EH (cell line): ENCODE measurements around the gene ZBTB17.
"Not testable (repeated sequence)": the region's sequence is repeated elsewhere in the genome, so short reads cannot be mapped to it uniquely, and the experiment has no call there.

ENCODE experiments used
- DNase-seq: peaks from one replicate; pipeline ENCODE4 v3.0.0-alpha.2; 2015; ENCODE audit warnings: low read depth

Gene ZBTB17

DNA sequence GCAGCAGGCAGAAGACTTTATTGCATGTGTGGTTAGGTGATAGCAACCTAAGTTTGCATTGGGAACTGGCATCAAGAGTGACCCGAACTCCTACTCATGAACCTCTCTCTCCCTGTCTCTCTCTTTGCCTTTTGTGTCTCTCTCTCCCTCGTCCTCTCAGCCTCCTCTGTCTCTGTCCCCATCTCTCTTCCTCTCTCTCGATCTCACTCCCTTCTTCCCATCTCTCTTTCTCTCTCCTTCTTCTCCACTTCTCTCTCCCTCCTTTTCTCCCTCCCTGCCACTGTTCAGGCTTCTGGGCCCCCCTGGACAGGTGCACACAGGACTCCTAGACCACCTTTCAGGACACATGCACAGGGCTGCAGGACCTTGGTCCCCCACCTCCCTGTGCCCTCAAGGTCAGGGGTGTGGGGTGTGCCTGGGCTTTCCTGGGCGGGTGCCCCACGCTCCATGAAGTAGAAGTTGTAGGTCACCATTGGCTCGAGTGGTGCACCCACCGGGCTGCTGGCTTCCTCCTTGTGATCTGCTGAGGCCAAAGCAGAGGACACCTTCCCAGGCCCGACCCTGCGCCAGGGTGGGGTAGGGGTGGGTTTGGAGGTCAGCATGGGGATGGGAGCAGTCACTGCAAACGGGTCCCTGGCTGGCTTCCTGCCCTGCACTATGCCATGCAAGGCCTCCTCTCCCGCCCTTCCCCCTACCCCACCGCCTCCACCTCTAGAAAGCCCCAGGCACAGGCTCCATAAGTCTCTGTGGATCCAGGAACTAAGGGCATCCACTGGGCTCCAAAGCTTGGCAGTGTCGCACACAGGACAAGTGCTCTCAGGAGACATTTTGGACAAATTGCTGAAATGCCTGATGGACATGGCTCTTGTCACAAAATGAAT, 13.2 kb upstream of the ZBTB17 start:
- DNase-seq = no peak

DNA sequence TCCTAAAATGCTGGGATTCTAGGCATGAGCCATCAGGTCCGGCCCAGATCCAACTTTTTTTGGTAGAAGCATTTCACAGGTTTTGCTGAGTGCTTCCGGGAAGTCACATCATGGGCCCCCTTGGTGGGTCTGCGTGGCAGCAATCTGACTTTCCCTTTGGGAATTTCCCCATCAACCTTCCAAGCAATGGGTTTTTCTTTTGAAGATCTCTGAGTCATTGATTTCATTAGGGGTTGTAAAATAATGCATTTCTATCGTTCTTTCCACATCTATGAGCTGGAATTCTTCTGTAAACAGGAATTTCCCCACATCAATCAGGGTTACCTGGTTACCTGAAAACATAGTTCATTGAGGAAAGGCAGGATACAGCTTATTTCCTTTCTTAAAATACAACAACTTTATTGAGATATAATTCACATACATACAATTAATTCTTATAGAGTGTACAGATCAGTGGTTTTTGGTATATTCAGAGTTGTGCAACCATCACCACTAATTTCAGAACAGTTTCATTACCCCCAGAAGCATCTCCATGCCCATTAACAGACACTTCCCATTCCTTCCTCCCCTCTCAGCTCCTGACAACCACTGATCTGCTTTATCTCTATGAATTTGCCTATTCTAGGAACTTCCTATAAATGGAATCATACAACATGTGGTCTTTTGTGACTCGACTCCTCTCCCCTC, 9.9 kb upstream of the ZBTB17 start:
- peak; percentile 43 for DNase-seq

DNA sequence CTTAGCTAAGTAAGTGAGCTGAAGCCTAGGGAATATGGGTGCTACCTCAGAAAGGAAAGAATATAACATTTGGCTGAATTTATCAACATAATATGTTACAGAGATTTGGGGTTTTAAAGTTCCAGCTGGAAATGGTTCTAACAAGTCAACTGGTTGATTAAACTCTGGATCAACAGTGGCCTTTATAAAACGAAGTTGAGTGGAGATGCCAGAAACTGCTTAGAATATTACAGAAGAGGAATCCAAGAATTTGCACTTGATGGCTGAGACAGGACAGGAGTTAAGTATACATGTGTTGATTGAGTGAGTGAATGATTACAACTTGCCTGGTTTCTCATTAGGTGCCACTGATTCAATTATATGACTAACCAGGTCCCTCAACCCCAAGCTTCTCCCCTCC, 7.4 kb upstream of the ZBTB17 start:
- no peak for DNase-seq

DNA sequence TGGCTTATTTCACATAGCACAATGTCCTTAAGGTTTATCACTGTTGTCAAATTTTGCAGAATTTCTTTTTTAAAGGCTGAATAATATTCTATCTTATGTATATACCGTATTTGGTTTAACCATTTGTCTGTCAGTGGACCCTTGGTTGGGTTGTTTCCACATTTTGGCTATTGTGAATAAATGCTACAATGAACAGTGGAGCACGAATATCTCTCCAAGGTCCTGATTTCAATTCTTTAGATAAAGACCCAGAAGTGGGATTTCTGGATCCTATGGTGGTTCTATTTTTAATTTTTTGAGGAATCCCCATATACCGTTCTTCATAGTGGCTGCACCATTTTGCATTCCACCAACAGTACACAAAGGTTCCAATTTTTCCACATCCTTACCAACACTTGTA, 5.8 kb upstream of the ZBTB17 start:
- no peak for DNase-seq

DNA sequence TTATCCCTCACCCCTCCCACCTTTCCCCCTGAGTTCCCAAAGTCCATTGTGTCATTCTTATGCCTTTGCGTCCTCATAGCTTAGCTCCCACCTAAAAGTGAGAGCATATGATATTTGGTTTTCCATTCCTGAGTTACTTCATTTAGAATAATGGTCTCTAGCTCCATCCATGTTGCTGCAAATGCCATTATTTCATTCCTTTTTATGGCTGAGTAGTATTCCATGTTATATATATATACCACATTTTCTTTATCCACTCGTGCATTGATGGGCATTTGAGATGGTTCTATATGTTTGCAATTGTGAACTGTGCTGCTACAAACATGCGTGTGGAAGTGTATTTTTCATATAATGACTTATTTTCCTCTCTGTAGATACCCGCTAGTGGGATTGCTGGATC, 2.0 kb upstream of the ZBTB17 start:
- not testable (repeated sequence) for DNase-seq

DNA sequence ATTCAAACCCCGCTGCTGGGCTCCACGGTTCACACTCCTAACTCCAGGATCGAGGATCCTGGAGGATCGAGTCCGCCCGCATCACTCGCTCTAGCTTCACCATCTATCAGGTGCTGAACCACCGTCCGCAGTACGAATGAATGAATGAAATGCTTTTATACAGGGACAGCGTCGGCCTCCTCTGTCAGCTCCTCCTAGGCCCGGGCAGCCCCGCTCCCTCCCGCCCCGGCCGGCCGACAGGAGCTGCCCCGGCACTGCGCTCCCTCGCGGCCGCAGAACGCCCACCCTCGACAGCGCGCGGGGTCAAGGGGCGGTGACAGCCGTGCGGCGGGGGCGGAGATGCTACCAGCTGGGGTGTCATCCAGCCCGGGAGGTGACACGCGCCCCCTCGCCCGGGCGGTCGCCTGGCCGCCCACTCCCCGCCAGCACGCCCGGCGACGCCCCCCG, 520 bp downstream of the ZBTB17 start:
- DNase-seq = peak; percentile 72

DNA sequence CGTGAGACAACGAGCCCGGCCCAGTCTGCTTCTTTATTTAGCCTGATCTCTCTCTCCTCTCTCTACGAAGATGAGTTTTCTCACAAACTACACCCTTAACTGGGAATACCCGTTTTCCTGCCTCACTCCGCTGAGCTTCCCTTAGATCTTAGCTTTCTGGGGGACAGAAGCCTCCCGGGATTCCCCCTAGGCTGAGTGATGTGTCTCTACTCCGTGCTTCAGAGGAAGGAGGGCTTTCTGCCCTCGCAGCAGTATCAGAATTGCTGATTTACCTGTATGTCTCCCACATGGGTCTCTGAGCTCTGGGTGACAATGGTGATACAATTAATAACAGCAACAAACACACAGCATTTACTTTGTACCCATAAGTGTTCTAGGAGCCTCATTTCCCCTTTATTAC, 1.0 kb downstream of the ZBTB17 start:
- DNase-seq = no peak

DNA sequence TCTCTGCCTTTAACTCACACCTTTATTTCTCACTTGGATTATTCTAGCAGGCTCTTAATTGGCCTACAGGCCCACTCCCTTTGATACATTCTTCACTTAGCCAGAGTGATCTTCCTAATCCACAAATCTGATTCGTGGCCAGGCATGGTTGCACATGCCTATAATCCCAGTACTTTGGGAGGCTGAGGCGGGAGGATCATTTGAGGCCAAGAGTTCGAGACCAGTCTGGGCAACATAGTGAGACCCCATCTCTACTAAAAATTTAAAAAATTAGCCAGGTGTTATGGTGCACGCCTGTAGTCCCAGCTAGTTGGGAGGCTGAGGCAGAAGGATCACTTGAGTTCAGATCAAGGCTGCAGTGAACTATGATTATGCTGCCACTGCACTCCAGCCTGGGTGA, 2.1 kb downstream of the ZBTB17 start:
- no peak for DNase-seq

DNA sequence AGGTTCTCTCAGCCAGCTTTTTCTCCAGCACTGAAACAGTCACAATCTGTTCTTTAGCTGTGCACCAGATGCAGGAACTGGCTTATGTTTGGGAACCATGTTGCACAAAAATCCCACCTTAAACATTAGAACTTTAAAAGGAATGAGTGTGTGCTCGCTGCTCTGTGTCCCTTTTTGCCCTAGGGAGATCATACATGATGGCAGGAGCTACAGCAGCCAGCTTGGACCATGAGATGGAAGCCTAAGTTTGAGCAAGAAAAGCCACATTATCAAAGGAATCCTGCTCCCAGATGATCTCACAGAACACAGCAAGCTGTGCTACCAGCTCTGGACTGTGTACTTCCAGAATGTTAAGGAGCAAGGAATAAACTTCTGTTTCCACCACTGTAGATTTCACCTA, 3.5 kb downstream of the ZBTB17 start:
- no peak for DNase-seq

DNA sequence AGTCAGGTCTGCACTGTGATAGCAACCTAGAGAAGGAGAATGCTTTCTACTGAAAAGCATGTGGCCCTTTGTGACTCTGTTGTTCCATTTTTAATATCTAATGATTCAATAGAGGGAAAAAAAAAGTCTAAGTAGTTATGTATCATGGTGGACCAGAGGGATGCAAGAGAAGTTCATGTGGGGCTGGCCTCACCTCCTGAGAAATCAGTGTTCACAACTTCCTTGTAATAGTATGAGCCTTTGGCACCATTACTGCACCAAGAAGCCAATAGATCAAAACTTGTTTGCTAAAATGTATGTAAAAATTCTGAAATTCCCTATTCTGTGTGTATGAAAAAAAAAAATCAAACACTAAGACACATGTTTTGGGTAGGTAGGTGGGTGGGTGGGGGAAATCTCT, 5.0 kb downstream of the ZBTB17 start:
- no peak for DNase-seq

DNA sequence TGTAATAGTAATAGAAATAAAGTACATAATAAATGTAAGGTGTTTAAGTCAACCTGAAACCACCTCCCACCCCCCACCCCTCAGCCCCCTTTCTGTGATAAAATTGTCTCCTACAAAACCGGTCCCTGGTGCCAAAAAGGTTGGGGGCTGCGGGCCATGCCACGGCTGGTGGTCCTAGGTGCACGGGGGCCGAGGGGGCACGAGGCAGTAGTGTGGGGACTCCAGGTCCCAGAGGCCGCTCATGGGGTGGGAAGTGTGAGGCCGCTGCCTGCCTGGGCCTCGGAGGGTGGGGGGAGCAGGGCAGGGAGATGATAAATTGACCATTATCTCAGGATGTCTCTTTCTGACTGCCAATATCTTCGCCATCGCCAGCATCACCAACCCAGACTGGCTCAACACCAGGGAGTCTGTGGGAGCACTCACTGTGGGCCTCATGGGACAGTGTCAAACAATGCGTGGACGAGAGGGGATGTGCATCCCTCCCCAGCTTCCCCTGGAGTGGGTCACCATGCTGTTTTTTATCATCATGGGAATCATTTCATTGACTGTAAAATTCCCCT, 6.5 kb downstream of the ZBTB17 start:
- DNase-seq = no peak

DNA sequence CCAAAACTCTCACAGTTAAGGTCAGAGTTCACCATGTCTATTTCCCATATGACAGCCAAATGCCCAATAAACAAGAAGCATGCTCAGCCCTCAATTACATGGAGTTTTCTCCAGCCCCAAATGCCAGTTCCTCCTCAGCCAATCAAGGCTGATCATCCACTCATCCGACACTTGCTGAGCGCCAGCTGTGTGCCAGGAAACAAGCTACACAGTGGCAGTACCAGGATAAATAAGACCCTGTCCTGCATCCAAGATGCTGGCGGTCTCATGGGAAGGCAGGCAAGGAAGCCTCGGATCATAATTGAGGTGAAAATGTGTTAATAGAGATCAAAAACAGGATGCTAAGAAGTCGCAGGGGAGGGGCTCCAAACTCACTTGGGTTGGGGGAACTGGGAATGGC, 7.7 kb downstream of the ZBTB17 start:
- no peak for DNase-seq

DNA sequence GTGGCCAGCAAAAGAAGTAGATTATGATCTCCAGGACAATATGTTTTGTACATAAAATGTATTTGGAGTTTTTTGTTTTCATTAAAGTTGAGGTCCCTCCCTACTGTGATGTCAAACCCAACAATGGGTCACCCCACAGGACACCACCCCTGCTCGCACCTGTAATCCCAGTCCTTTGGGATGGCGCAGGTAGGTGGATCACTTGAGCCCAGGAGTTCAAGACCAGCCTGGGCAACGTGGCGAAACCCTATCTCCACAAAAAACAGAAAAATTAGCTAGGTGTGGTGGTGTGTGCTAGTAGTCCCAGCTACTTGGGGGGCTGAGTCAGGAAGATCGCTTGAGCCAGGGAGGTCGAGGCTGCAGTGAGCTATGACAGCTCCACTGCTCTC, 9.0 kb downstream of the ZBTB17 start:
- DNase-seq = no peak

DNA sequence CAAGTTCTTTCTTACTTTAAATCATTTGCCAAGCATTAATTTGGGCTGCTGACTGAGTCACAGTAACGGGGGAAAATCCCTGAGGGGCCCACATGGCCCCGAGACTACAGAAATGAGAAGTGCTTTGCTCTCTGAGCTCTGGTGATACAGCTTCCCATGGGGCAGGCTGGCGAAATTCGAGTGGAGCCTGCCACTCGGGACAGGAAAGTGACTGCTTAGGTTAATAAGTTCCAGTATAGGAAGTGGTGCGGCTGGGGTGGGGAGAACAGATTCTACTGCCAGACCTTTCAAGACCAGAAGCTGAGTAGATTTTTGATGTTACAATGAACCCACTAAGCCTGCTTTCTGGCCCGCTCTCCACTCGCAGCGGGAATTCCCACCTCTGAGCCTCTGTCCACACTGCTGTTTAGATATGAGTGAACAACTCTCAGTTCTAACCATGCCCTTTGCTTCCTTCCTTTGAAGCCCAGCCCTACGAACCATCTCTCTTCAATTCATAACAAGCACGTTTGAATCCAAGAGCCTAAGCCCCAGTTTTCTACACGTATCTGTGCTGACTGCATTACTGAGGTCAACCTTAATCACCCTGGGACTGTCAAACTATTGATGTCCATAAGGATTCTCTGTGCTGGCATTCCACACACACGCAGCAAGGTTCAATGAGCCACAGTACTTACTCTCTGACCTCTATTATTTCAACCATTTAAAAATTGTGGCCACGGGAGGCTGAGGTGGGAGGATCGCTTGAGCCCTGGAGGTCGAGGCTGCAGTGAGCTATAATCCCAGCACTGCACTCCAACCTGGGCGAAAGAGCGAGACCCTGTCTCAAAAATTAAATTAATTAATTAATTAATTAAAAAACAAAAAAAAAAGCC, 9.6 kb downstream of the ZBTB17 start:
- DNase-seq = peak; percentile 63

DNA sequence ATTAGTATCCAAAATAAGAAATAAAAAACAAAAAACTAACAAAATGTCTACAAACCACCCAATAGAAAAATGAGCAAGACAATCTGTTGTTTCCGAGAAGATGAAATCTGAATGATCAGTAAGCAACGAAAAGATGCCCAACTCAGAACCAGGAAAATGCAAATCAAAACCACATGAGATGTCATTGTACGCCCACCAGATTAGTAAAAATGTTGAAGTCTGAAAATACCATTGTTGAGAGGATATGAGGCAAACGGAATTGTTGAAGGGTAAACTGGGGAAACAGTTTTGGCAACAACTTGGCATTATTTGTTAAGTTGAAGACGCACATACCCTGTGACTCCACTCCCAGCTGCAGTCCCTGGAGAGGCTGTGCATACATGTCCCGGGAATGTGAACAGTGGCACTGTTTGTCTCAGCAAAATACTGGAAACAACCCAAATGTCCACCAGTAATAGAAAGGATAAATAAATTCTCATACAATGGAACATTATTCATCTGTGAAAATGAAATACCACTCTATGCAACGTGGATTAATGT, 10.6 kb downstream of the ZBTB17 start:
- peak; percentile 76 for DNase-seq

DNA sequence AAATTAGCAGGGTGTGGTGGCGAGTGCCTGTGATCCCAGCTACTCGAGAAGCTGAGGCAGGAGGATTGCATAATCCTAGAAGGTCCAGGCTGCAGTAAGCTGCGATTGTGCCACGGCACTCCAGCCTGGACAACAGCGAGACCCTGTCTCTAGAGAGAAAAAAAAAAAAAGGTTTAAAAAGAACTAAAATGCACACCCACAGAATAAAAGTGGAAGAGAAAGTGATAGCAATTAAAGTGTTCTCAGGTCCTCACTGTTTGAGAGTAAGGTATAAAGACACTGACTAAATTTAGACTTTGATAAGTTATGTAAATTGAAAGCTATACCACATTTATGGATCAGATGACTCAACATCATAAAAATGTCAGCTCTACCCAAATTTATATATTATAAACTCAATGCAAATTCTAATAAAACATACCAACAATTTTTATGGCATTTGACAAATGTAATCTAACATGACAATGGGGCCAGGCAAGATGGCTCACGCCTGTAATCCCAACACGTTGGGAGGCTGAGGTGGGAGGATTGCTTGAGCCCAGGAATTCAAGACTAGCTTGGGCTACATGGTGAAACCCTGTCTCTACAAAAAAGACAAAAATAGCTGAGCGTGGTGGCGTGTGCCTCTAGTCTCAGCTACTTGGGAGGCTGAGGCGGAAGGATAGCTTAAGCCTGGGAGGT, 11.8 kb downstream of the ZBTB17 start:
- no peak for DNase-seq

DNA sequence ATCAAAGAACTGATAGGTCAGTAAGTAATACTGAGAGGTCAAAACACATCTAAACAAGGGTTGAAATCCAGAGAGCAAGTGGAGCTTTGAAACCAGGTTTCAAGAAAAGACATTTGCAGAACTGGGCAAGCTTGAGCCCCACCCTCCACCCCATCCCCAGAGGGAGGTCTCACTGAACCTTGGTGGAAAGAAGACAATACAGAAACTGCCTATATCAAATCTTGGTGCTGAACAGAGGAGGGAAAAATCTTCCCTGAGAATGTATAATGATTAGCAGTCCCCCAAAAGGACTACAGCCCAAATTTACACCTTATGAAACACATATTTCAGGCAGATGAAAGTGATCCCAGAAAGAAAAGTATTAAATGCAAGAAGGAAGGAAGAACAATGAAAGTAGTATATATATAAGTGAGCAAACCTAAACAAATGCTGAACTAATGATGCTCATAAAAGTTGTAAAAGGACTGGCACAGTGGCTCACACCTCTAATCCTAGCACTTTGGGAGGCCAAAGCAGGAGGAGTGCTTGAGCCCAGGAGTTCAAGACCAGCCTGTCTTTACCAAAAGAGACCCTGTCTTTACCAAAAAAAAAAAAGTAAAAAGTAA, 12.4 kb downstream of the ZBTB17 start:
- DNase-seq = no peak

DNA sequence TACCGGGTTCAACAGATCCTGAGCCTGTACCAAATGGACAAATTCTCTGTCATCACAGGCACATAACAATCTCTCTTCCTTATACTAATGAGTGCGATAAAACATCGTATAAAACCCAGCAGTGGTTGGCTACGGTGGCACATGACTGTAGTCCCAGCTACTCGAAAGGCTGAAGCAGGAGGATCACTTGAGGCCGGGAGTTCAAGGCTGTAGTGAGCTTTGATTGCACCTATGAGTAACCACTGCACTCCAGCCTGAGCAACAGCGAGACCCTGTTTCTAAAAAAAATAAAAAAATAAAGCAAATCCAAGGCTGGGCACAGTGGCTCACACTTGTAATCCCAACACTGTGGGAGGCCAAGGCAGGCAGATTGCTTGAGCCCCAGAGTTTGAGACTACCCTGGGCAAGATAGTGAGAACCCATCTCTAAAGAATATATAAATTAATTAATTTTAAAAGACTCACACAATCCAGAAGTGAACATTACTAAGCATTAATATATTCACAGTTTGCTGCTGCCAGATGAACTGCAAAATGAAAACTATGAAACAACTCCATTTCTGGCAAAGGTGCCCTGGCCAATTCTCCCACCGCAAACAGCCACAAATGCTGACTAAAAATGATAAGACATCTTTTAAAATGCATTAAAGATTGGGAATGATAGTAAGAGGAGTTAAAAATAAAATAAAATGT, 13.1 kb downstream of the ZBTB17 start:
- DNase-seq = no peak

DNA sequence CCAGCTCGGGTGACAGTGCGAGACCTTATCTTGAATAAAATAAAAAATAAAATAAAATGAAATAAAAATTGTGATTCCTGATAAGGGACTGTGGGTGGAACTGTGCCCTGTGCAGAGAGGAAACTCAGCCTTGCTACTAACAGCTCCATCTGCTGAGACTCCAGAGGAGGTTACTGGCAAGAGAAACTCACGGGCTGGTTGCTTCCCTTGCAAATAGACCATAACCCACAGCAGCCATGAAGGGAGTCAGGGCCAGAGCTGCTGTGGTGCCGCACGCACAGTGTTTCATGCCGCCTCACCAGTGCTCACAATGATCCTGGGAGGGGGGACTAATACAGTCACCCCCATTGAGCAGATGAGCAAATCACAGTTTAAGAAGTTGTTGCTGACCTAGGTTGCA, 13.7 kb downstream of the ZBTB17 start:
- DNase-seq = no peak

DNA sequence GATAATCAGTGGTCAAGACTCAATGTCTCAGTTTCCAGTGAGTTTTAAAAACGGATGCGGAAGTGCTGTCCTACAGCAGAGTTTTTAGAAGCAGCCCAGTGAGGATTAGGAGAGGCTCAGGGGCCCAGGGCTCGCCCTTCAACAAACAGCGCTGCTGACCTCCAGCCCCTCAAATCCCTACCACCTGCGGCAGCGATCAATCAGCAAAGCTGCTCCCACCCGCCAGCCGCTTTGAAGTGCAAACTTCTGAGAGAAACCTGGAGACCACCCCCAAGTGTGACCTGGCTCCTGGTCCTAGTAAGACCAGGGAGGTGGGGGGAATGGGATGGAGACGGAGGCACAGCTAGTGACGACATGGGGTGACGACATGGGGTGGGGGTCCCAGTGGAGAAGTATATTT, 14.4 kb downstream of the ZBTB17 start:
- DNase-seq = no peak
